Esophagus muscularis mucosa (tissue), 4 donors: ENCODE data around the gene RPAIN. TPM values are rescaled to one million over a fixed set of nuclear protein-coding genes. Genes with fewer than 3 reads are reported as not detected.
A peak's percentile ranks its signal among the peaks of the same experiment; 100 is the strongest.

Experiments used
- DNase-seq: peaks from one replicate; pipeline ENCODE4 v3.0.0-alpha.2; 2017; ENCODE audit errors: extremely low spot score
- H3K27ac ChIP-seq, 4 donors: fragments of 200-600 bp; sonication (generic); replicated peaks in 1 of 4; 1 replicate in 3 of 4; 2 replicates in 1 of 4; pipeline ENCODE4 v1.5.1; 2016 to 2019; ENCODE audit warnings: mild to moderate bottlenecking in 1 of 4
- H3K27me3 ChIP-seq, 4 donors: fragments of 200-600 bp; sonication (generic); one replicate each; pipeline versions ENCODE4 v1.5.1 to v1.6.0; 2016 to 2019
- H3K36me3 ChIP-seq, 4 donors: fragments of 200-600 bp; sonication (generic); one replicate each; pipeline ENCODE4 v1.5.1; 2016 to 2019
- H3K4me1 ChIP-seq, 4 donors: fragments of 200-600 bp; sonication (generic); one replicate each; pipeline ENCODE4 v1.5.1; 2016 to 2019
- H3K4me3 ChIP-seq, 4 donors: fragments of 200-600 bp; sonication (generic); 1 replicate in 2 of 4; 2 replicates in 2 of 4; pipeline ENCODE4 v1.5.1; 2016 to 2019; ENCODE audit warnings: mild to moderate bottlenecking in 4 of 4, moderate library complexity in 1 of 4
- H3K9me3 ChIP-seq, 4 donors: fragments of 200-600 bp; sonication (generic); 1 replicate in 3 of 4; 2 replicates in 1 of 4; pipeline ENCODE4 v1.5.1; 2016 to 2019
- EP300 ChIP-seq: sonication (generic); formaldehyde crosslinking; IDR thresholded peaks from one replicate; pipeline ENCODE4 v1.6.1; 2017; ENCODE audit warnings: antibody characterized with exemption
- POLR2A ChIP-seq: fragments of 450-650 bp; IDR thresholded peaks from one replicate; pipeline ENCODE4 v1.6.1; 2017; ENCODE audit warnings: antibody characterized with exemption, moderate library complexity, mild to moderate bottlenecking, low read depth
- POLR2AphosphoS5 ChIP-seq, 2 donors: sonication (generic); formaldehyde crosslinking; IDR thresholded peaks; one replicate each; pipeline ENCODE4 v1.6.1; 2017; ENCODE audit warnings: antibody characterized with exemption in 2 of 2
- WGBS: methylation state at CpG from one replicate; pipeline ENCODE4 v1.1.5; 2018; 5-methylcytosine and 5-hydroxymethylcytosine counted together
- intact Hi-C: fragments of 100-400 bp; cut with DNase I; formaldehyde crosslinking; loops from one replicate; pipeline ENCODE4 v1.15.1; 2023
- total RNA-seq, 4 donors: library from RNA; depleted of rRNA; stranded (reverse); fragments of >200 nt; gene quantifications; one replicate each; pipeline versions ENCODE4 v1.1.0 to v1.2.1, GENCODE V29; 2016
- TF ChIP-seq, protein P1 (sequence below), 3 experiments: fragments of 200-600 bp in 2 of 3; fragments of 450-650 bp in 1 of 3; sonication (generic) in 2 of 3; IDR thresholded peaks; one replicate each; pipeline ENCODE4 v1.5.1; 2017 to 2019; ENCODE audit warnings: antibody characterized with exemption in 3 of 3, mild to moderate bottlenecking in 2 of 3, moderate library complexity in 1 of 3

The RPAIN gene, protein sequence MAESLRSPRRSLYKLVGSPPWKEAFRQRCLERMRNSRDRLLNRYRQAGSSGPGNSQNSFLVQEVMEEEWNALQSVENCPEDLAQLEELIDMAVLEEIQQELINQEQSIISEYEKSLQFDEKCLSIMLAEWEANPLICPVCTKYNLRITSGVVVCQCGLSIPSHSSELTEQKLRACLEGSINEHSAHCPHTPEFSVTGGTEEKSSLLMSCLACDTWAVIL
- total RNA-seq, result 10 to 100 TPM; 25.7 to 37.0 (median 32.0) TPM

DNA sequence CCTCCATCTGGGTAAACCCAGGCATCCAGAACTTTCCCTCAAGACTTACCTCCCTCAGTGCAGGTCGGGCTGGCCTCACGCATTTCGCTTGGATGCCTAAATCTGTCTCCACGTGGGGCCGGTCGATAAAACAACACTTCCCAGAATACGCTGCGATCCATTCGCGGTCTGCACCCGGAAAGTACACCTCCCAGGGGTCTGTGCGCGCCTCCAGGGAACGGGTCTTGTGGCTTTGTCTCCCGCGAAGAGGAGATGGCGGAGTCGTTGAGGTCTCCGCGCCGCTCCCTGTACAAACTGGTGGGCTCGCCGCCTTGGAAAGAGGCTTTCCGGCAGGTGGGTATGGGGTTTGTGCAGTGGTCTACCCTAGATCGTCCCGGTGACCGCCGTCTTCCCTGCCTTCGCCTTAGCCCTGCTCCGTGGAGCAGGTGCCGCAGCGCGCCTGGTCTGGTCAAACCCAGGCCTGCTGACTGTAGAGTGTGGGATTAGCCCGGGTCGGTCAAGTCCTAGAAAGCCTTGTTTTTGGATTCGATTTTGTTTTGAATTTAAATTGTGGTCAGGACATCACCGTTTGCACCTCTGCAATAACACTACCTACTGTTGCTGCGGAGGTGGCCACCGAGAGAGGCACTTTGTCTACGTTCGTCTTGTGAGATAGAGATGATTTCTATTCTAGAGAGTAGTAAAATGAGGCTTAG is at the start of gene RPAIN:
Gene RPAIN, plus strand, starts transcription at position 224 of the 695 bp plus-strand sequence. Its CDS starts 29 bp downstream, at position 253.
- TF ChIP-seq POLR2A (peak; percentile 18), EP300 (no peak), POLR2AphosphoS5 (IDR thresholded peaks at IDR 0.05) (peak; percentile 23 to 75)
- TF ChIP-seq, protein P1, sequence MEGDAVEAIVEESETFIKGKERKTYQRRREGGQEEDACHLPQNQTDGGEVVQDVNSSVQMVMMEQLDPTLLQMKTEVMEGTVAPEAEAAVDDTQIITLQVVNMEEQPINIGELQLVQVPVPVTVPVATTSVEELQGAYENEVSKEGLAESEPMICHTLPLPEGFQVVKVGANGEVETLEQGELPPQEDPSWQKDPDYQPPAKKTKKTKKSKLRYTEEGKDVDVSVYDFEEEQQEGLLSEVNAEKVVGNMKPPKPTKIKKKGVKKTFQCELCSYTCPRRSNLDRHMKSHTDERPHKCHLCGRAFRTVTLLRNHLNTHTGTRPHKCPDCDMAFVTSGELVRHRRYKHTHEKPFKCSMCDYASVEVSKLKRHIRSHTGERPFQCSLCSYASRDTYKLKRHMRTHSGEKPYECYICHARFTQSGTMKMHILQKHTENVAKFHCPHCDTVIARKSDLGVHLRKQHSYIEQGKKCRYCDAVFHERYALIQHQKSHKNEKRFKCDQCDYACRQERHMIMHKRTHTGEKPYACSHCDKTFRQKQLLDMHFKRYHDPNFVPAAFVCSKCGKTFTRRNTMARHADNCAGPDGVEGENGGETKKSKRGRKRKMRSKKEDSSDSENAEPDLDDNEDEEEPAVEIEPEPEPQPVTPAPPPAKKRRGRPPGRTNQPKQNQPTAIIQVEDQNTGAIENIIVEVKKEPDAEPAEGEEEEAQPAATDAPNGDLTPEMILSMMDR (IDR thresholded peaks at IDR 0.05), result peak in 1 of 3 experiments; percentile 7
- intact Hi-C loops, result no loop called here
- Histone ChIP-seq H3K4me3 (peak within 1 kb of the TSS; percentile 71 to 79 (median 78)), H3K27ac (peak within 1 kb of the TSS; percentile 81 to 91 (median 86)), H3K9me3 (no peaks in the 10 kb centered on the region), H3K4me1 (peaks cover 23 to 52% (median 40%) of the 10 kb centered on the region in 4 donors), H3K36me3 (peaks cover 23 to 63% (median 53%) of the 10 kb centered on the region in 4 donors), H3K27me3 (no peaks in the 10 kb centered on the region)
- peak; percentile 97 for DNase-seq
- 1% methylated on average over 22 of the region's 41 CpGs for WGBS

DNA sequence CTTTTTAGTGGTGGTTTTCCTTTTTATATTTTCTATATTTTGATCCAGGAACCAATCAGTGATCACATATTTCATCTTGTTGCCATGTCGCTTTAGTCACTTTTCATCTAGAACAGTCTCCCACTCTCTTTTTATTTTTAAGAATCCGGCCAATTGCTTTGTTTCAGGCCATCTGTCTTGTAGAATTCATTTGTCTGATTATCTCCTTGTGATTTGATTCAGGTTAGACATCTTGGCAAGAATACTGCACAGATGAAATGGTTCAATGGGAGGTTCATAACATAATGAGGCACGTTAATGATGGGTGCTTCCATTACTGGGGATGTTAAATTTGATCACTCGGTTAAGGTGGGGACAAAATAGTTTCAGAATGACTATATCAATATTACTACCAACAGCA is 49.6 kb upstream of the RPAIN start:
- no peak overlapping the region for H3K4me3 ChIP-seq
- no peak overlapping the region for H3K27ac ChIP-seq
- WGBS, result 94% methylated on average over 4 of the region's 4 CpGs
- H3K36me3 ChIP-seq, result peaks cover 51 to 97% (median 88%) of the 10 kb centered on the region in 4 donors
- no peak for TF ChIP-seq POLR2AphosphoS5 (IDR thresholded peaks at IDR 0.05)
- no peaks in the 10 kb centered on the region for H3K4me1 ChIP-seq
- DNase-seq, result no peak
- H3K27me3 ChIP-seq, result no peaks in the 10 kb centered on the region
- intact Hi-C loops, result no loop called here
- H3K9me3 ChIP-seq, result no peaks in the 10 kb centered on the region

DNA sequence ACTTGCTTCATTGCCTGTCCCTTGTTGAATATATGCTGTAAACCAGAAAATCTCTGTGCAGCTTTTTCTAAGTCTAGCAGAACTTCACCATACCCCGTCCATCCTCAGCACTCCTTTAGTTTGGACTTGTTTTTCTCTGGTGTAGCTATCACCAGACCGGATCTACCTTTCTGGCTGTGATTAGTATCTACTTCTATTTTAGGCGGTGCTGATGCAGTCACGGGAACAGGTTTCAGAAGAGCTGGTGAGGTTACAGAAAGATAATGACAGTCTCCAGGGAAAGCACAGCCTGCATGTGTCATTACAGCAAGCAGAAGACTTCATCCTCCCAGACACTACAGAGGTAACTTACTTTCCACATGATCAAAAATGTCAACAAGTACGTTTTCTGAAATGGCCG is 46.9 kb upstream of the RPAIN start:
- no peaks in the 10 kb centered on the region for H3K9me3 ChIP-seq
- no peaks in the 10 kb centered on the region for H3K27me3 ChIP-seq
- peaks cover 62 to 100% (median 90%) of the 10 kb centered on the region in 4 donors for H3K36me3 ChIP-seq
- 74% methylated on average over 6 of the region's 6 CpGs for WGBS
- no peaks in the 10 kb centered on the region for H3K4me1 ChIP-seq
- DNase-seq, result no peak
- no peak overlapping the region for H3K27ac ChIP-seq
- intact Hi-C loops, result no loop called here
- TF ChIP-seq, protein P1 (IDR thresholded peaks at IDR 0.05), result no peak
- TF ChIP-seq POLR2A, result no peak
- H3K4me3 ChIP-seq, result no peak overlapping the region

DNA sequence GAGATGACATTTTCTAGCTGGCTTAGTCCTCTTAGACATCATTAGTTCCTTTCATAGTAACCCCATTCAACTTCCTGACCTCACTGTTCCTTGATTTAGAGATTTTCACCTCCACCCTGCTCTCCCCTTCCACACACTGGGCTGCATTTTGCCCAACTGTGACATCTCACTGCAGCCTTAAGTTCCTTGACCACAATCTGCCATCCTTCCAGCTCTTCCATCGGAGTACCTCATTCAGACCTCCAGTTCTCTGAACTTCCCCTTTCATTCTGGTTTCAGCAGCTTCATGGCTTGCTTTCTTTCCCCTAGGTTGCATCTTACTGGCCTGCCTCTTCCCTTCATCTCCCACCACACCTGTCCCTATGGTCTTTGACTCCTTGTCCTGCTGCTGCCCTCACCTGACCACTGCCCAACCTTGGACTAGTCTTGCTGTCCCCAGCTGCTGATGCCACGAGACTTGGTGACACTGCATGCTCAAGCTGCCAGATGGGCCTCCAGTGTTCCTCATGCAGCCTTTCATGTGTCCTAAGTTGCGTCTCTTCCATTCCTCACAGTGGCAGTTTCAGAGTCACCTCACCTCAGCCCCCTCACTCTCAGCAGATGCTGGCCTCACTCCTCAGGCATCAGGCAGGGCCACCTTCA is 41.3 kb upstream of the RPAIN start:
- no peak for DNase-seq
- intact Hi-C loops, result no loop called here
- 91% methylated on average over 3 of the region's 3 CpGs for WGBS

More for the DNA sequence above, 41.3 kb upstream of the RPAIN start:
- no peak for TF ChIP-seq POLR2AphosphoS5 (IDR thresholded peaks at IDR 0.05)
- TF ChIP-seq, protein P1 (IDR thresholded peaks at IDR 0.05), result no peak
- no peak for TF ChIP-seq POLR2A
- TF ChIP-seq EP300, result no peak
- Histone ChIP-seq H3K27ac (no peak overlapping the region), H3K4me3 (no peak overlapping the region), H3K4me1 (no peaks in the 10 kb centered on the region), H3K9me3 (no peaks in the 10 kb centered on the region), H3K27me3 (no peaks in the 10 kb centered on the region), H3K36me3 (peaks cover 90 to 100% (median 97%) of the 10 kb centered on the region in 4 donors)
